Breast epithelium (tissue), 4 donors: ENCODE measurements around the gene PRKG1. TPM values are rescaled to one million over a fixed set of nuclear protein-coding genes. Genes with fewer than 3 reads are reported as not detected.

ENCODE experiments used
- DNase-seq, 2 donors: peaks; one replicate each; pipeline ENCODE4 v3.0.0-alpha.2; 2019; ENCODE audit warnings: low spot score in 2 of 2
- H3K27ac ChIP-seq, 2 donors: fragments of 200-600 bp; sonication (generic) in 1 of 2; one replicate each; pipeline ENCODE4 v1.5.1; 2016 to 2019; ENCODE audit warnings: mild to moderate bottlenecking in 1 of 2
- H3K27me3 ChIP-seq, 2 donors: fragments of 200-600 bp; sonication (generic) in 1 of 2; one replicate each; pipeline versions ENCODE4 v1.5.1 to v1.6.0; 2017 to 2019; ENCODE audit warnings: control low read depth in 1 of 2, mild to moderate bottlenecking in 1 of 2
- H3K36me3 ChIP-seq: fragments of 200-600 bp; one replicate; pipeline ENCODE4 v1.5.1; 2019
- H3K4me1 ChIP-seq, 2 donors: fragments of 200-600 bp; sonication (generic); one replicate each; pipeline ENCODE4 v1.5.1; 2016 to 2019; ENCODE audit warnings: control low read depth in 1 of 2
- H3K4me3 ChIP-seq, 3 donors: fragments of 200-600 bp; sonication (generic); 1 replicate in 2 of 3; 2 replicates in 1 of 3; pipeline ENCODE4 v1.5.1; 2016 to 2019; ENCODE audit warnings: mild to moderate bottlenecking in 3 of 3, moderate library complexity in 2 of 3
- H3K9me3 ChIP-seq, 2 donors: fragments of 200-600 bp; sonication (generic) in 1 of 2; one replicate each; pipeline ENCODE4 v1.5.1; 2016 to 2019; ENCODE audit warnings: control low read depth in 1 of 2
- POLR2A ChIP-seq: fragments of 450-650 bp; IDR thresholded peaks from one replicate; pipeline ENCODE4 v1.6.1; 2016; ENCODE audit warnings: antibody characterized with exemption, mild to moderate bottlenecking, moderate library complexity
- POLR2AphosphoS5 ChIP-seq, 3 donors: sonication (generic); formaldehyde crosslinking; IDR thresholded peaks; one replicate each; pipeline ENCODE4 v1.6.1; 2017; ENCODE audit warnings: antibody characterized with exemption in 3 of 3
- intact Hi-C: fragments of 100-400 bp; cut with DNase I; formaldehyde crosslinking; loops from one replicate; pipeline ENCODE4 v1.15.1; 2023; ENCODE audit warnings: low total_unique reads
- total RNA-seq, 3 donors: library from RNA; depleted of rRNA; stranded (reverse); fragments of >200 nt; gene quantifications; one replicate each; pipeline ENCODE4 v1.1.0, GENCODE V29; 2016
- TF ChIP-seq, protein P1 (sequence below), 3 donors: fragments of 450-650 bp; IDR thresholded peaks; one replicate each; pipeline ENCODE4 v1.5.1; 2016 to 2017; ENCODE audit warnings: antibody characterized with exemption in 3 of 3, mild to moderate bottlenecking in 3 of 3, moderate library complexity in 3 of 3

Gene PRKG1
- total RNA-seq, 3 donors from 2014 or later: 10.9 to 36.9 (median 19.7) TPM

DNA sequence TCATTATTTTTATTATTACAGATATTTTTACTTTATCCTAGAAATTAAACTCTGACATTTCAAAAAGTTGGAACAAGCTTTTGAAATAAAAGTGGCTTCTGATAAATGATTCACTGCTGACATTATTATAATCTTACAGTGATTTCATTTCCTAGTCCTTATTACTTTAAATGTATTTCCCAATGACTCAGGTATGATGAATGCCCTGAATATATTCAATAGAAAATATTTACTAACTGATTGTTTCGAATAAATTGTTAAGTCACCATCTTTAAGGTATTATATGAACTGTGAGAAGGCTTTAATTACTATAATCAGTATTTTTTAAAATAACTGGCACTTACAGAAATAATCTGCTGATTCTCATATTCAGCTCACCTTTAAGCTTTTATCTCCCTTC is 1261.4 kb downstream of the PRKG1 start:
- intact Hi-C loops: loop anchor here (2.0 kb wide), 1 partner anchor 31 kb away; no protein-coding TSS in a partner anchor
- DNase-seq: no peak
- Histone ChIP-seq H3K27me3 (no peaks in the 10 kb centered on the region), H3K4me3 (no peak overlapping the region), H3K9me3 (no peaks in the 10 kb centered on the region), H3K36me3 (no peaks in the 10 kb centered on the region), H3K27ac (no peak overlapping the region), H3K4me1 (no peaks in the 10 kb centered on the region)
- TF ChIP-seq POLR2A (no peak), POLR2AphosphoS5 (IDR thresholded peaks at IDR 0.05) (no peak)
- TF ChIP-seq, protein P1, sequence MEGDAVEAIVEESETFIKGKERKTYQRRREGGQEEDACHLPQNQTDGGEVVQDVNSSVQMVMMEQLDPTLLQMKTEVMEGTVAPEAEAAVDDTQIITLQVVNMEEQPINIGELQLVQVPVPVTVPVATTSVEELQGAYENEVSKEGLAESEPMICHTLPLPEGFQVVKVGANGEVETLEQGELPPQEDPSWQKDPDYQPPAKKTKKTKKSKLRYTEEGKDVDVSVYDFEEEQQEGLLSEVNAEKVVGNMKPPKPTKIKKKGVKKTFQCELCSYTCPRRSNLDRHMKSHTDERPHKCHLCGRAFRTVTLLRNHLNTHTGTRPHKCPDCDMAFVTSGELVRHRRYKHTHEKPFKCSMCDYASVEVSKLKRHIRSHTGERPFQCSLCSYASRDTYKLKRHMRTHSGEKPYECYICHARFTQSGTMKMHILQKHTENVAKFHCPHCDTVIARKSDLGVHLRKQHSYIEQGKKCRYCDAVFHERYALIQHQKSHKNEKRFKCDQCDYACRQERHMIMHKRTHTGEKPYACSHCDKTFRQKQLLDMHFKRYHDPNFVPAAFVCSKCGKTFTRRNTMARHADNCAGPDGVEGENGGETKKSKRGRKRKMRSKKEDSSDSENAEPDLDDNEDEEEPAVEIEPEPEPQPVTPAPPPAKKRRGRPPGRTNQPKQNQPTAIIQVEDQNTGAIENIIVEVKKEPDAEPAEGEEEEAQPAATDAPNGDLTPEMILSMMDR (IDR thresholded peaks at IDR 0.05): no peak

DNA sequence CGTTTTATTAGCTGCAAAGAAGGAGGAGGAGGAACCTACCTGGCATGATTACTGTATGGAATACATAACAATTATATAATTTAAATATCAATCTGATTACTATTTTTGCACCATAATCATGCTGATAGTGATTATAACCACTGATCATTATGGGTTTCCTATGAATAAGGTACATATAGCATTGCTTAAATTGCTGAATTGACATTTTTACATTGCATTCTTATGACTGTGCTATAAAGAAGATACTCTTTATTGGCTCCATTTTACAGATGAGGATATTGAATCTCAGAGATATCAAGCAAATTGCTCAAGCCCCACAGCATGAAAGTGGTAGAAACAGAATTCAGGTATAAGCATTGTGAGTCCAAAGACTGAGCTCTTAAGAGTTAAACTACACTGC is 1262.9 kb downstream of the PRKG1 start:
- Histone ChIP-seq H3K9me3 (no peaks in the 10 kb centered on the region), H3K36me3 (no peaks in the 10 kb centered on the region), H3K27ac (no peak overlapping the region), H3K4me3 (no peak overlapping the region), H3K4me1 (no peaks in the 10 kb centered on the region), H3K27me3 (no peaks in the 10 kb centered on the region)
- DNase-seq: no peak
- intact Hi-C loops: no loop called here
- TF ChIP-seq POLR2AphosphoS5 (IDR thresholded peaks at IDR 0.05) (no peak), POLR2A (no peak)
- TF ChIP-seq, protein P1 (IDR thresholded peaks at IDR 0.05): no peak

DNA sequence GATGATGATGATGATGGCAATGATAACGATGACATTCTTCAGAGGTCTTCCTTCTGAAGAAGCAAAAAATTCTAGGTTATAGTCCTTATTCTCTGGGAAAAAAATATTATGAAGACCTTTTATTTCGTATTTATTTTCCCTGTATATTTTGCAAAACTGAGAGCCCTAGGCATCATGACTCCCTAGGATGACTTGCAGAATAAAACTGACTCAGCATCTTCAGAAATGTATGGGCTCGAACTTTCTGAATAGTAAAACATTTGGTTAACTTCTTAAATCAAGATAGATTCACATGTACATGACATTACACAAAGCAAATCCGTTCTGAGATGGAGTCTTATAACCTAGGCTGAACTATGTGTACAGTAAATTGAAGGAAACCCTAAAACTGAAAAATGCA is 1269.2 kb downstream of the PRKG1 start:
- Histone ChIP-seq H3K9me3 (peaks cover 3 to 8% of the 10 kb centered on the region in 2 donors), H3K27ac (no peak overlapping the region), H3K27me3 (no peaks in the 10 kb centered on the region), H3K36me3 (no peaks in the 10 kb centered on the region), H3K4me1 (no peaks in the 10 kb centered on the region), H3K4me3 (no peak overlapping the region)
- no peak for DNase-seq
- no peak for TF ChIP-seq POLR2A
- TF ChIP-seq, protein P1 (IDR thresholded peaks at IDR 0.05): no peak
- TF ChIP-seq POLR2AphosphoS5 (IDR thresholded peaks at IDR 0.05): no peak
- intact Hi-C loops: no loop called here

DNA sequence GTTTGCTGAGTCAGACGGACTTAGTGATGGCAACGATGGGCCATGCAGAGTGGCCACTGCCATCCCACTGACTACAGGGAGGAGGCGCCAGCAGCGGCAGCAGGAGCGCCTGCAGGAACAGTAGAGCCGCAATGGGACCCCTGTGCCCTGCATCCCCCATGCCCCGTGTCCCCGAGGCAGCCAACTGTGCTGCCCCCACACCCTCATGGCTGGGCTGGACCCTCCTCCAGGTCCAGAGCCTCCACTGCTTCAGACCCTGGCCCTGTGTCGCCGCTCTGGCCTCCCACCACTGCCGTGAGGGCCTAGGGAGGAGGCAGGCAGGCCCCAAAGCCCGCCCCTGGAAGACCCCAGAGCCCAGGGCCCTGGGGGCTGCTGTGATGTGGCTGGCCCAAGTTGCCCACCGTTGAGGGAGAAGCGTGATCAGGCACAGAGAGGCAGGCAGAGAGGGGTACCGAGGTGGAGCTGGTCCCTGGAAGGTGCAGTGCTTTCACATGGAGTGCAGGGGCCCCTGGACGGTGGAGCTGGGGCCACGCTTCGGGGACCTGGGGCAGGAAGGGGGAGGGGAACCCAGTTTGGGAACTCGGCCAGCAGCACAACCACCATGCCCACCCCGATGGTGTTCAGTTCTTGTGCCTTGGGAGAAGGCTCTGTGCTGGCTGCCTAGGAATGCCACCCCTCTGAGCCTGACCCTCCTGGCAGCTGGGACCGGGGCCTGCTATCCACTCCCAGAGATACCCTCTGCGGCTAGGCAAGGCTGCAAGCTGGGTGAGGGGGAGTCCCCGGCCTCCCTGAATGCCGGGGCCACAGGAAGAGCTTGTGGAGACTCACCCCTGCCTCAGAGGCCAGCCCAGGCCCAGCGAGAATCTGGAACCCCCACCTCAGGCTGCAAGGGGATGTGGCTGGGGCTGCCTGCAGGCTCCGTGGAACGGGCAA is 1272.4 kb downstream of the PRKG1 start:
- Histone ChIP-seq H3K36me3 (no peaks in the 10 kb centered on the region), H3K27me3 (no peaks in the 10 kb centered on the region), H3K4me1 (no peaks in the 10 kb centered on the region), H3K4me3 (no peak overlapping the region), H3K27ac (no peak overlapping the region), H3K9me3 (peaks cover 3 to 8% of the 10 kb centered on the region in 2 donors)
- intact Hi-C loops: no loop called here
- TF ChIP-seq POLR2AphosphoS5 (IDR thresholded peaks at IDR 0.05) (no peak), POLR2A (no peak)
- TF ChIP-seq, protein P1 (IDR thresholded peaks at IDR 0.05): no peak
- no peak for DNase-seq

DNA sequence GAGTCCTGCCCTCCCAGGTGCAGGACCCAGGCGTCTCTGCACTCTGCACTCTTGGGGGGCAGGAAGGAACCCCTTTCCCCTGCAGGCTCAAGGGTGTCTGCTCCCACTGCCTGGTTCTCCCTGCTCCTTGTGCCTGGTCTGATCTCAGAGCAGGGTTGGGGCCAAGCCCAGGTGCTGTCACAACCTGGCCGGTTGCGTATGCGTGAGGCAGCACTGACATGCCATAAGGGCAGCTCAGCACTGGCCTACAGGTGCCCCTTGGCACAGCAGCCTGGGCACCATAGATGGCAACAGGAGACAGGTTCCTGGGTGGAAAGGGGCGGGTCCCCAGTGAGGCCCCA is 1273.0 kb downstream of the PRKG1 start:
- no peaks in the 10 kb centered on the region for H3K36me3 ChIP-seq
- no peak for DNase-seq
- no peak overlapping the region for H3K4me3 ChIP-seq
- H3K27ac ChIP-seq: no peak overlapping the region
- TF ChIP-seq, protein P1 (IDR thresholded peaks at IDR 0.05): no peak
- TF ChIP-seq POLR2A: no peak
- TF ChIP-seq POLR2AphosphoS5 (IDR thresholded peaks at IDR 0.05): no peak
- intact Hi-C loops: no loop called here
- H3K4me1 ChIP-seq: no peaks in the 10 kb centered on the region
- H3K27me3 ChIP-seq: no peaks in the 10 kb centered on the region
- peaks cover 3 to 8% of the 10 kb centered on the region in 2 donors for H3K9me3 ChIP-seq
